Trophoblast cell (in vitro differentiated cells and primary cell): ENCODE measurements around the gene CROCC2.

Source experiments
- DNase-seq, 2 donors: peaks; one replicate each; pipeline ENCODE4 v3.0.0-alpha.2; 2016
- H2AFZ ChIP-seq: 2 replicates; pipeline ENCODE4 v1.6.1; 2013; ENCODE audit warnings: low read length, moderate library complexity, mild to moderate bottlenecking; ENCODE audit not compliant: insufficient read depth, poor library complexity
- H2AK5ac ChIP-seq: 2 replicates; pipeline ENCODE4 v1.6.1; 2013; ENCODE audit warnings: mild to moderate bottlenecking, low read length
- H2BK120ac ChIP-seq: 2 replicates; pipeline ENCODE4 v1.6.1; 2013; ENCODE audit warnings: low read length, mild to moderate bottlenecking, moderate library complexity; ENCODE audit not compliant: insufficient read depth, poor library complexity
- H2BK12ac ChIP-seq: 2 replicates; pipeline ENCODE4 v1.6.1; 2013; ENCODE audit warnings: mild to moderate bottlenecking, low read length, moderate library complexity
- H2BK5ac ChIP-seq: 2 replicates; pipeline ENCODE4 v1.6.1; 2013; ENCODE audit warnings: low read length, low read depth, moderate library complexity, mild to moderate bottlenecking; ENCODE audit not compliant: poor library complexity
- H3K14ac ChIP-seq: 2 replicates; pipeline ENCODE4 v1.6.1; 2013; ENCODE audit warnings: mild to moderate bottlenecking, low read length
- H3K18ac ChIP-seq: 2 replicates; pipeline ENCODE4 v1.6.1; 2013; ENCODE audit warnings: mild to moderate bottlenecking, low read length
- H3K23ac ChIP-seq: 2 replicates; pipeline ENCODE4 v1.6.1; 2013; ENCODE audit warnings: low read length
- H3K27ac ChIP-seq: 2 replicates; pipeline ENCODE4 v1.5.1; 2013; ENCODE audit warnings: low read depth, mild to moderate bottlenecking, inconsistent platforms, low read length, moderate library complexity
- H3K27me3 ChIP-seq: 2 replicates; pipeline ENCODE4 v1.6.1; 2013; ENCODE audit warnings: inconsistent platforms, mild to moderate bottlenecking, low read length, moderate library complexity; ENCODE audit not compliant: insufficient read depth
- H3K36me3 ChIP-seq, 2 experiments: 1 replicate in 1 of 2; 2 replicates in 1 of 2; pipeline ENCODE4 v1.6.1; 2013; ENCODE audit warnings: low read length in 2 of 2, mild to moderate bottlenecking in 2 of 2, moderate library complexity in 1 of 2; ENCODE audit not compliant: insufficient read depth in 2 of 2, control insufficient read depth in 1 of 2
- H3K4ac ChIP-seq: 2 replicates; pipeline ENCODE4 v1.6.1; 2013; ENCODE audit warnings: low read depth, mild to moderate bottlenecking, low read length, moderate library complexity
- H3K4me1 ChIP-seq, 2 experiments: 1 replicate in 1 of 2; 2 replicates in 1 of 2; pipeline ENCODE4 v1.6.1; 2013; ENCODE audit warnings: low read length in 2 of 2, mild to moderate bottlenecking in 2 of 2, moderate library complexity in 1 of 2; ENCODE audit not compliant: insufficient read depth in 2 of 2, control insufficient read depth in 1 of 2
- H3K4me2 ChIP-seq: 2 replicates; pipeline ENCODE4 v1.6.1; 2013; ENCODE audit warnings: inconsistent platforms, mild to moderate bottlenecking, low read length, moderate library complexity
- H3K4me3 ChIP-seq: 2 replicates; pipeline ENCODE4 v1.5.1; 2013; ENCODE audit warnings: mild to moderate bottlenecking, low read depth, low read length, inconsistent platforms
- H3K79me1 ChIP-seq: one replicate; pipeline ENCODE4 v1.6.1; 2013; ENCODE audit warnings: low read length
- H3K79me2 ChIP-seq: 2 replicates; pipeline ENCODE4 v1.6.1; 2013; ENCODE audit warnings: low read length, mild to moderate bottlenecking; ENCODE audit not compliant: control insufficient read depth, insufficient read depth, poor library complexity
- H3K9ac ChIP-seq: 2 replicates; pipeline ENCODE4 v1.6.1; 2013; ENCODE audit warnings: mild to moderate bottlenecking, low read length
- H3K9me3 ChIP-seq: 2 replicates; pipeline ENCODE4 v1.6.1; 2013; ENCODE audit warnings: low read depth, mild to moderate bottlenecking, control low read depth, inconsistent platforms, low read length; ENCODE audit not compliant: insufficient read depth
- H4K12ac ChIP-seq: 2 replicates; pipeline ENCODE4 v1.6.1; 2013; ENCODE audit warnings: low read depth, mild to moderate bottlenecking, low read length, moderate library complexity
- H4K8ac ChIP-seq: 2 replicates; pipeline ENCODE4 v1.6.1; 2013; ENCODE audit warnings: low read depth, mild to moderate bottlenecking, low read length, moderate library complexity
- H4K91ac ChIP-seq: one replicate; pipeline ENCODE4 v1.6.1; 2013; ENCODE audit warnings: low read depth, mild to moderate bottlenecking, low read length, moderate library complexity
- WGBS: extraction: QIAGEN DNeasy Blood & Tissue Kit; methylation state at CpG from one replicate; pipeline ENCODE4 v1.1.7; 2013; ENCODE audit warnings: missing lambda C conversion rate; ENCODE audit not compliant: insufficient read length, insufficient coverage; ENCODE audit errors: extremely low coverage; 5-methylcytosine and 5-hydroxymethylcytosine counted together

The CROCC2 gene

DNA sequence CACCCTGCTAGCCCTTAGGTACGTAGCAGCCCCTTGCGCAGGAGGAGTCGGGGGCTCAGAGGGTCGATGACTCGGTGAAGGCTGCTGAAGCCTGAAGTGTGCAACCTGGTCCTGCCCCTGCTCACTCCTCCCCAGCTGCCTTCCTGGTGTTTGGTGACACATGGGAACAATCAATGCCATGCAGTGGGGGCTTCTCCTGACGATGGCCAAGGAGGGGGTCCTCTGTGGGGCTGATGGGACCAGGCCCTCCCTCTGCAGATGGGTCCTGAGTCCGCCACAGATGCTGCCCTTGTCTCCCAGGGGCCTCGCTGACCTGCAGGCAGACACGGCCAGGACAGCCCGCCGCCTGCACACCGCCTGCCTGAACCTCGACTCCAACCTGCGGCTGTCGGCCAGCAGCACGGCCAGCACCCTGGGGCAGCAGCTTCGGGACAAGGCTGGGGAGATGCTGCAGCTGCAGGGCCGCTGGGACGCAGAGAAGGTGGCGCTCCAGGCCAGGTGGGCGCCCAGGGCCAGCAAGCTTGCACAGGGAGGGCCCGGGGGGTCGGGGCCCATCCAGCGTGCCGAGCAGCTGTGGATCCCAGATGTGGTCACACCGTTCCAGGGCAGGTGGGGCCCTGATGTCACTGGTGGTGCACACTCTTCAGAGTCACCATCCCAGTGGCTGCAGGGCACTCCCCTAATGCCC is 24.6 kb downstream of the CROCC2 start:
- Histone ChIP-seq H3K4ac (no peak overlapping the region), H3K4me2 (no peak overlapping the region), H3K27ac (no peak overlapping the region), H2AK5ac (no peak overlapping the region), H3K27me3 (no peaks in the 10 kb centered on the region), H3K23ac (no peak overlapping the region), H3K9ac (no peak overlapping the region), H3K9me3 (peaks cover 3% of the 10 kb centered on the region), H3K79me2 (no peaks in the 10 kb centered on the region), H3K14ac (no peak overlapping the region), H4K91ac (no peak overlapping the region), H3K18ac (no peak overlapping the region), H3K4me3 (no peak overlapping the region), H4K8ac (no peak overlapping the region), H2BK120ac (no peak overlapping the region), H2BK12ac (no peak overlapping the region), H2BK5ac (no peak overlapping the region), H4K12ac (no peak overlapping the region), H2AFZ (no peak overlapping the region), H3K79me1 (no peaks in the 10 kb centered on the region), H3K36me3 (no peaks in the 10 kb centered on the region), H3K4me1 (no peaks in the 10 kb centered on the region)
- no peak for DNase-seq
- WGBS: no CpG with 5 or more reads among the region's 26 CpGs

DNA sequence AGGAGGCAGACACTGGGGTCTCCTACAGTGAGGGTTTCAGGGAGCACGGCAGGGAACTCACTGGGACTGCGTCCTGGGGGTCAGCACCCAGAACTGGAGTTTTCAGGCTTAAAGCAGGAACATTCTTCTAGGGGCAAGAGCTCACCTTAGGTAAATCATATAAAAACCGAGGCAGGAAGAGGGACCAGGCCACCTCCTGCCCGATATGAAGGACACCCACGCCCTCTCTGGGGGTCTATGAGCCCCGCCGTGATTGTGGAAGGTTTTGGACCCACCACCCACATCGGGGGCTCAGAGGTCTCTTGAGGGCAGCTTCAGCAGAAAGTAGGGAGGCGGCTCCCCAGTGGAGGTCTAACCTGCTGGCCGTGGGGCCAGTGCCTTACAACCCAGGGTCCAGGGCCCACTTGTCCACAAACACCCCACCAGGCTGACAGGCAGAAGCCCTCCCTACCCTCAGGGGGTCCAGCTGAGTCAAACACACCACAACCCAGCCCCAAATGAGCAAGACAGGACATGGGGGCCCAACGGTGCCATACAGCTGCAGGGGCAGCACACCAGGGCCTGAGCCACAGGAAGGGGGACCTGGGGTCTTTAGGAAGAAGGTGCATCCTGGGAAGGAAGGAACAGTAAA is 25.3 kb downstream of the CROCC2 start:
- H2AK5ac ChIP-seq: no peak overlapping the region
- no peak overlapping the region for H3K18ac ChIP-seq
- no peak overlapping the region for H4K12ac ChIP-seq
- no peak overlapping the region for H3K14ac ChIP-seq
- no peaks in the 10 kb centered on the region for H3K79me2 ChIP-seq
- no peak overlapping the region for H2BK120ac ChIP-seq
- no peak overlapping the region for H3K4ac ChIP-seq
- H4K91ac ChIP-seq: no peak overlapping the region
- H3K9me3 ChIP-seq: peaks cover 3% of the 10 kb centered on the region
- no peak overlapping the region for H3K23ac ChIP-seq
- no peak overlapping the region for H3K4me3 ChIP-seq
- no peaks in the 10 kb centered on the region for H3K4me1 ChIP-seq
- no peak overlapping the region for H2BK5ac ChIP-seq
- H2AFZ ChIP-seq: no peak overlapping the region
- no peak overlapping the region for H4K8ac ChIP-seq
- H3K27ac ChIP-seq: no peak overlapping the region
- H3K27me3 ChIP-seq: no peaks in the 10 kb centered on the region
- WGBS: no CpG with 5 or more reads among the region's 11 CpGs
- H2BK12ac ChIP-seq: no peak overlapping the region
- no peaks in the 10 kb centered on the region for H3K36me3 ChIP-seq
- no peak overlapping the region for H3K4me2 ChIP-seq
- H3K9ac ChIP-seq: no peak overlapping the region
- DNase-seq: no peak
- no peaks in the 10 kb centered on the region for H3K79me1 ChIP-seq

DNA sequence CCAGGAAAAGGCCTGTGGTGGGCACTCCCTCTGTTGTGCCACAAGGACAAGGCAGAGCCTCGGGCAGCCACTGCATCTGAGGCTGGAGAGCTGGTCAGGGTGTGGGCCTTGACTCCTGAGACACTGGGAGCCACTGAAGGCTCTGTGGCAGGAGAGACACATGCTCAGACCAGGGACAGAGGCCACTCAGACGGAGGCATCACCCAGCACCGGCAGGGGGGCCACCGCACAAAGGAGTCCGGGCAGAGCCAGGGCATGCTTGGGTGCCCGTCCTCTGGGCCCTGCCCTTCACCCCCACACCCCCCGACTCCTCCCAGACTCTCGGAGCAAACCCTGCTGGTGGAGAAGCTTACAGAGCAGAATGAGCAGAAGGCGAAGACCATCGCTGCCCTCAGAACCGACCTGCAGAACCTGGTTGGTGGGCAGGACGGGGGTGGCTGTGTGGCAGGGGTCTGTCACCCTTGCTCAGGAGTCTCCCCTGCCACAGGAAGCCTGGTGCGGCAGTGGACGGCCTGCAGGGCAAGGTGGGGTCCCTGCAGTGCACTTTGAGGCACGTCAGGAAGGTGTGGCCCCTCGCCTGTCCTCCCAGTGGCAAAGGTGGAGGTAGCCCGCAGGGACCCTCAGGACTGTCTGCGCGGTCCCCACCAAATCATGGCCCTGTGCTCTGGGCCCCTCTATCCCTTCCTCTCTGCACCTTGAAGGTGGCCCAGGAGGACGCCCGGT is 26.0 kb downstream of the CROCC2 start:
- no peaks in the 10 kb centered on the region for H3K4me1 ChIP-seq
- no peak overlapping the region for H2AK5ac ChIP-seq
- H2BK5ac ChIP-seq: no peak overlapping the region
- H3K4ac ChIP-seq: no peak overlapping the region
- H3K23ac ChIP-seq: no peak overlapping the region
- no peaks in the 10 kb centered on the region for H3K79me2 ChIP-seq
- no peak overlapping the region for H2BK120ac ChIP-seq
- H3K9ac ChIP-seq: no peak overlapping the region
- H3K18ac ChIP-seq: no peak overlapping the region
- no peaks in the 10 kb centered on the region for H3K36me3 ChIP-seq
- H3K9me3 ChIP-seq: peaks cover 3% of the 10 kb centered on the region
- no peaks in the 10 kb centered on the region for H3K79me1 ChIP-seq
- no peak overlapping the region for H2BK12ac ChIP-seq
- no peaks in the 10 kb centered on the region for H3K27me3 ChIP-seq
- H3K4me2 ChIP-seq: no peak overlapping the region
- WGBS: no CpG with 5 or more reads among the region's 21 CpGs
- no peak overlapping the region for H4K91ac ChIP-seq
- no peak for DNase-seq
- no peak overlapping the region for H4K8ac ChIP-seq
- no peak overlapping the region for H3K4me3 ChIP-seq
- no peak overlapping the region for H3K14ac ChIP-seq
- no peak overlapping the region for H2AFZ ChIP-seq
- H3K27ac ChIP-seq: no peak overlapping the region
- H4K12ac ChIP-seq: no peak overlapping the region

DNA sequence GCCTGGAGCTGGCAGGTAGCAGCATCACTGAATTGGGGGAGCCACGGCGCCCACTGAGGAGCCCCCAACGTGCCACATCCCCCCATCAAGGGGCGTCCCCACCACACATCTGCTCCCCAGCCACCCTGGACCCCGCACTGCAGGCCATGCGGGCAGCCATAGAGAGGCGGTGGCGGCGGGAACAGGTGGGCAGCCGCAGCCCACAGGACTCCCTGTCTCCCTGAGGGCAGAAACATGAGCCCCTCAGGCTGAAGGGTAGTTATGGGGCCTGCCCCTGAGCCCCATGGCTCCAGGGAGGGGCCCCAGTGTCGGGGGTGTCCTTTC is 26.6 kb downstream of the CROCC2 start:
- no peak overlapping the region for H3K9ac ChIP-seq
- H3K79me2 ChIP-seq: no peaks in the 10 kb centered on the region
- H3K4ac ChIP-seq: no peak overlapping the region
- H2BK12ac ChIP-seq: no peak overlapping the region
- no peak for DNase-seq
- H3K27me3 ChIP-seq: no peaks in the 10 kb centered on the region
- H3K23ac ChIP-seq: no peak overlapping the region
- peaks cover 3% of the 10 kb centered on the region for H3K9me3 ChIP-seq
- WGBS: no CpG with 5 or more reads among the region's 11 CpGs
- H3K4me2 ChIP-seq: no peak overlapping the region
- no peaks in the 10 kb centered on the region for H3K36me3 ChIP-seq
- no peak overlapping the region for H4K8ac ChIP-seq
- H3K27ac ChIP-seq: no peak overlapping the region
- H4K12ac ChIP-seq: no peak overlapping the region
- H2BK120ac ChIP-seq: no peak overlapping the region
- no peak overlapping the region for H2BK5ac ChIP-seq
- no peak overlapping the region for H3K14ac ChIP-seq
- no peak overlapping the region for H4K91ac ChIP-seq
- H3K79me1 ChIP-seq: no peaks in the 10 kb centered on the region
- H3K4me1 ChIP-seq: no peaks in the 10 kb centered on the region
- H2AK5ac ChIP-seq: no peak overlapping the region
- H2AFZ ChIP-seq: no peak overlapping the region
- H3K18ac ChIP-seq: no peak overlapping the region
- no peak overlapping the region for H3K4me3 ChIP-seq
